SJSA1 (cell line): ENCODE measurements around the gene INAFM1. TPM values are rescaled to one million over a fixed set of nuclear protein-coding genes. Genes with fewer than 3 reads are reported as not detected.
"Not testable (repeated sequence)": the region's sequence is repeated elsewhere in the genome, so short reads cannot be mapped to it uniquely, and the experiment has no call there.

Source experiments
- DNase-seq, 2 experiments: peaks; one replicate each; pipeline ENCODE4 v3.0.0-alpha.2; 2015 to 2020; ENCODE audit warnings: low spot score in 2 of 2, low read depth in 1 of 2
- H3K27ac ChIP-seq: fragments of 250-450 bp; sonication (Bioruptor Pico); 2 replicates; pipeline ENCODE4 v1.5.1; 2020; ENCODE audit warnings: mild to moderate bottlenecking, moderate library complexity
- H3K27me3 ChIP-seq: fragments of 250-450 bp; sonication (Bioruptor Pico); replicated peaks from 2 replicates; pipeline ENCODE4 v1.5.1; 2020; ENCODE audit warnings: mild to moderate bottlenecking, moderate library complexity
- H3K36me3 ChIP-seq: fragments of 250-450 bp; sonication (Bioruptor Pico); 2 replicates; pipeline ENCODE4 v1.5.1; 2020; ENCODE audit warnings: mild to moderate bottlenecking
- H3K4me1 ChIP-seq: fragments of 250-450 bp; sonication (Bioruptor Pico); replicated peaks from 2 replicates; pipeline ENCODE4 v1.6.1; 2021; ENCODE audit warnings: mild to moderate bottlenecking
- H3K4me3 ChIP-seq: fragments of 250-450 bp; sonication (Bioruptor Pico); 2 replicates; pipeline ENCODE4 v1.5.1; 2020; ENCODE audit warnings: mild to moderate bottlenecking
- H3K9me3 ChIP-seq: fragments of 250-450 bp; sonication (Bioruptor Pico); replicated peaks from 2 replicates; pipeline ENCODE4 v1.5.1; 2020; ENCODE audit warnings: mild to moderate bottlenecking
- total RNA-seq: library from RNA; depleted of rRNA; stranded (reverse); fragments of >200 nt; shearing (Covaris generic); gene quantifications from 2 replicates; pipeline ENCODE4 v1.2.3, GENCODE V29; 2014

INAFM1 gene
- total RNA-seq, 1 experiment from 2014 or later = 2.5 TPM

GRCh38 chr19:47232422-47233211, 42.1 kb upstream of the INAFM1 start:
- Histone ChIP-seq H3K27ac (peak overlapping the region; percentile 81), H3K36me3 (no peaks in the 10 kb centered on the region), H3K9me3 (no peaks in the 10 kb centered on the region), H3K27me3 (no peaks in the 10 kb centered on the region), H3K4me3 (peak overlapping the region; percentile 66), H3K4me1 (peaks cover 49% of the 10 kb centered on the region)
- DNase-seq = peak; percentile 69 to 83

- Histone ChIP-seq H3K36me3 (no peaks in the 10 kb centered on the region), H3K27me3 (peaks cover 5% of the 10 kb centered on the region; the same call in 1 of the 2 replicates), H3K27ac (no peak overlapping the region), H3K4me3 (no peak overlapping the region), H3K4me1 (peaks cover 31% of the 10 kb centered on the region), H3K9me3 (no peaks in the 10 kb centered on the region)
- DNase-seq = no peak
Observed at GRCh38 chr19:47236072-47236675, 38.5 kb upstream of the INAFM1 start.

- Histone ChIP-seq H3K27ac (no peak overlapping the region), H3K4me1 (peaks cover 29% of the 10 kb centered on the region), H3K9me3 (no peaks in the 10 kb centered on the region), H3K4me3 (no peak overlapping the region), H3K27me3 (peaks cover 5% of the 10 kb centered on the region; the same call in 1 of the 2 replicates), H3K36me3 (no peaks in the 10 kb centered on the region)
- no peak for DNase-seq
Observed at GRCh38 chr19:47239152-47239551, 35.5 kb upstream of the INAFM1 start.

GRCh38 chr19:47239610-47240296, 34.9 kb upstream of the INAFM1 start:
- Histone ChIP-seq H3K27ac (no peak overlapping the region), H3K4me3 (no peak overlapping the region), H3K9me3 (no peaks in the 10 kb centered on the region), H3K4me1 (peaks cover 33% of the 10 kb centered on the region), H3K27me3 (peaks cover 5% of the 10 kb centered on the region; the same call in 1 of the 2 replicates), H3K36me3 (no peaks in the 10 kb centered on the region)
- no peak for DNase-seq

GRCh38 chr19:47240556-47240955, 34.1 kb upstream of the INAFM1 start:
- Histone ChIP-seq H3K4me1 (peaks cover 38% of the 10 kb centered on the region), H3K4me3 (no peak overlapping the region), H3K36me3 (no peaks in the 10 kb centered on the region), H3K9me3 (no peaks in the 10 kb centered on the region), H3K27me3 (peaks cover 5% of the 10 kb centered on the region; the same call in 1 of the 2 replicates), H3K27ac (no peak overlapping the region)
- no peak for DNase-seq

- Histone ChIP-seq H3K4me1 (peaks cover 38% of the 10 kb centered on the region), H3K27ac (no peak overlapping the region), H3K9me3 (no peaks in the 10 kb centered on the region), H3K36me3 (no peaks in the 10 kb centered on the region), H3K27me3 (peaks cover 5% of the 10 kb centered on the region; the same call in 1 of the 2 replicates), H3K4me3 (no peak overlapping the region)
- peak; percentile 48 to 79 for DNase-seq
Observed at GRCh38 chr19:47240996-47241918, 33.4 kb upstream of the INAFM1 start.

- Histone ChIP-seq H3K4me3 (no peak overlapping the region), H3K27ac (no peak overlapping the region), H3K36me3 (no peaks in the 10 kb centered on the region), H3K4me1 (peaks cover 38% of the 10 kb centered on the region), H3K9me3 (no peaks in the 10 kb centered on the region), H3K27me3 (peaks cover 5% of the 10 kb centered on the region; the same call in 1 of the 2 replicates)
- no peak for DNase-seq
Observed at GRCh38 chr19:47241919-47242577, 32.6 kb upstream of the INAFM1 start.

GRCh38 chr19:47243364-47243775, 31.3 kb upstream of the INAFM1 start:
- peaks cover 38% of the 10 kb centered on the region for H3K4me1 ChIP-seq
- no peaks in the 10 kb centered on the region for H3K36me3 ChIP-seq
- H3K27ac ChIP-seq = peak overlapping the region; percentile 78
- H3K4me3 ChIP-seq = peak overlapping the region; percentile 28
- no peaks in the 10 kb centered on the region for H3K9me3 ChIP-seq
- peaks cover 5% of the 10 kb centered on the region; the same call in 1 of the 2 replicates for H3K27me3 ChIP-seq
- no peak for DNase-seq

GRCh38 chr19:47243776-47244547, 30.7 kb upstream of the INAFM1 start:
- DNase-seq = peak; percentile 97
- peak overlapping the region; percentile 78 for H3K27ac ChIP-seq
- peaks cover 5% of the 10 kb centered on the region; the same call in 1 of the 2 replicates for H3K27me3 ChIP-seq

GRCh38 chr19:47247308-47247990, 27.2 kb upstream of the INAFM1 start:
- H3K27ac ChIP-seq = no peak overlapping the region
- no peak overlapping the region for H3K4me3 ChIP-seq
- H3K9me3 ChIP-seq = no peaks in the 10 kb centered on the region
- peaks cover 31% of the 10 kb centered on the region for H3K4me1 ChIP-seq
- no peaks in the 10 kb centered on the region for H3K27me3 ChIP-seq
- H3K36me3 ChIP-seq = no peaks in the 10 kb centered on the region
- DNase-seq = peak; percentile 59 to 70

More at GRCh38 chr19:47243776-47244547, 30.7 kb upstream of the INAFM1 start:
- H3K36me3 ChIP-seq = no peaks in the 10 kb centered on the region
- H3K4me1 ChIP-seq = peaks cover 38% of the 10 kb centered on the region
- H3K4me3 ChIP-seq = peak overlapping the region; percentile 28
- no peaks in the 10 kb centered on the region for H3K9me3 ChIP-seq

- not testable (repeated sequence) for H3K27me3 ChIP-seq, H3K4me3 ChIP-seq, DNase-seq, H3K36me3 ChIP-seq, H3K9me3 ChIP-seq
- peak overlapping the region; percentile 59 for H3K27ac ChIP-seq
- H3K4me1 ChIP-seq = peaks cover 40% of the 10 kb centered on the region
Observed at GRCh38 chr19:47253016-47253415, 21.7 kb upstream of the INAFM1 start.
